ENCODE results near the gene HEATR5A. TPM values are rescaled to one million over a fixed set of nuclear protein-coding genes. Genes with fewer than 3 reads are reported as not detected.

The HEATR5A gene
- polyA plus RNA-seq, 1 donor: 12.6 TPM

DNA sequence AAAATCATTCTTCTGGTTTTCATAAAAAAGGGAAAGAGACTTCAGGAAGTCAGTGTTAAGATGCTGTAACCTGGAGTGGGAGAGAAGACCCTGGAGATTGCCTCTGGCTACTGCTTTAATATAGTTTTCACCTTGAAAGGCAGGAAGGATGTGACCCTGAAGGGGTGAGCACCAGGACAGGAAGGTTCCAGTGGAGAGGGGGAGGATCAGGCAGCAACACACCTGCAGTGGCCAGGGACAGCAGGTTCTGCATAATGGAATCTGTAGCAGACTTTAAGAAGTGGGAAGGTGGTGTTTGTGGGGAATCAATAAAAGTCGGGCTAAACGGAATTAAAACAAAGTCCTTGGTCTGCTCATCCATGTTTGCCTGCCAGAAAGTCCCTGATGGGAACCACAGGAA lies 6.3 kb upstream of the HEATR5A start:
- DNase-seq (ENCODE audit: low read depth): no peak

GRCh38 chr14:31425905-31426304 lies 5.6 kb upstream of the HEATR5A start:
- no peak for DNase-seq (ENCODE audit: low read depth)

DNA sequence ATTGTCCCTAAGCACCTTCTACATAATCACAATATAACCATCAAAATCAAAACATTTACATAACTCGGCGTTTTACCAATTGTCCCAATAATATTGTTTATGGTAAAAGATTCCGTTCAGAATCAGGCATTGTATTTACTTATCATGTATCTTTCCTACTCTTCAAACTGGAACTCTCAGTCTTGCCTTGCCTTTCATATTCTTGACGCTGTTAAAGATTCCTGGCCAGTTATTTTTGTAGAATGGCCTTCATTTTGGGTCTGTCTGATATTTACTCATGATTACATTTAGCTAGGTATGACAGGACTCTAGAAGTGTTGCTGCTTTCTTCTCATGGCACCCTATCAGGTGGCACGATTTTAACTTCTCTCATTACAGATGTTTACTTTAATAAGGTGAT lies 850 bp upstream of the HEATR5A start:
- DNase-seq (ENCODE audit: low read depth): no peak

DNA sequence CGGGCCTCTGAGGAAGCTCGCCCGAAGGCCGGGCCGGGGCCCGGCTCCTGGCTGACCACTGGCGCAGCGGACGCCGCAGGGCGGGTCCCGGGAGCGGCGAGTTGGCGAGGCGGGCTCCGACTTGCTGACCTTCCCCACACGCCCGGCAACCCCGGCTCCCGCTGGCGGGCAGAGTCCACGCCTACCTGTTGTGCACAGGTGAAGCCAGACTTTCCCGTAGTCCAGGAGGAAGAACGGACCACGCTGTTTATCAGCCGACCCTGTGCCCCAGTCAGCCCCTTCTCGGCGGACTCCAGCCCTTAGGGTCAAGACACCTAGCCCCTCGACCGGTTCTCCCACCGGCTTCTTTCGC lies 407 bp downstream of the HEATR5A start:
- DNase-seq (ENCODE audit: low read depth): no peak

DNA sequence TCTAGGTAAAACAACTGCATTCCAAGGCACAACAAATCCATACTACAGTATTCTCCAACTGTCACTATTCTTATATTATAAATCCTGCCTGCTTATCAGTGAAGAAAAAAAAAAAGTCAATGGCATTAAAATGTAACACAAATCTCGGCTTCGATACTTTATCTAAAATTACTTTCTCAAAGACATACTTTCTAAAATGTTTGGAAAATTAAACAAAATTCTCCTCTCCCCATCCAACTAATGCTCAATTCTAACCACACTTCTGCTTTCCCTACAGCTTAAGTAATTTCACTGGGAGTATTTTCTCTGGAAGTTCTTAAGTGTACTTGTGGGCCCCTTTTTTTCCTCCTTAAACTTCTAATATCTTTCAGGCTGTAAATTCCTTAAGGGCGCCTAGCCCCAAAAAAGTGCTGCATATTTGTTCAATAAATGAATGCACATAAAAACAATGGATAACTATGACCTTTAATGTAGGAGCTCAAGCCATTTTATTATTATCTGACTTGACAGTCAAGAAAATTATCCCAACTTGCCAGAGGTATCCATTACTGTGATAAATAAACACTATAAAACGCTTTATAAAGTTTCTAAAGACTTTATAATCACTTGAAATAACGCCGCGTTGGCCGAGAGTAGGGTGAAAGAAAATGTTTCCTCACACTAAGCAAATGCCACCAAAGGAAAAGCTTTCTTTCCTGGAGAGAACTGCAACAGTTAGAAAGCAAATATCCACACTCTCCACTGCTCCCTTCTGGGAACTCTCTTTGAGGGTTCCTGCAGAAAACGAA lies 977 bp downstream of the HEATR5A start:
- DNase-seq (ENCODE audit: low read depth): no peak

GRCh38 chr14:31418440-31418839 lies 1.9 kb downstream of the HEATR5A start:
- no peak for DNase-seq (ENCODE audit: low read depth)

- DNase-seq (ENCODE audit: low read depth): no peak
These were observed 6.0 kb downstream of the HEATR5A start for GRCh38 chr14:31414190-31414833.

GRCh38 chr14:31411218-31411727 lies 9.1 kb downstream of the HEATR5A start:
- DNase-seq (ENCODE audit: low read depth): no peak

DNA sequence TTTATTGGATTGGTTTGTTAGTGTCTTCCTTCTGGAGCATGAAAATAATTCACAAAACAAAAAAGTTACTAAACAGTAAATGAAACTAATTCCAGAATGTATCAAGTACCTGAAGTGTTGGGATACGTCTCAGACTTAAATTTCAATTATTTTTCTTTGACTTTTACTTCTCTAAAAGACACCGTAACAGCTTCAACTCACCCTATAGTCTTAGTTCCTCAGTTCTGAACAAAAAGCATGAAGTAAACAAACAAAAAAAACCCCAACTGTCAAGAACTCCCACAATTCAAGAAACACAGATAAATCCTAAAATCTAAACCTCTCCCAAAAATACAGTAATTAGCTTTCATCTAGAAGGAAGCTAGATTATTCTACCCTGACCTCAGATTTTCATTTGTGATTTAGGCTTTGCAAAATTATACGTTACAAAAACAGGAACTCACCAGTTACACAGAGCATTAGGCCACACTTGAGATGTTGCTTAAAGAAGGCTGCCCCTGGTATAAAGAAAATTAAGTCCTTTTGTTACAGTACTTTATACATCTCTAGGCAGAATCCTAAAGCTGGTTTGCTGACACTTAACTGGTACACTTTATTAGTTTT lies 10.2 kb downstream of the HEATR5A start:
- no peak for DNase-seq (ENCODE audit: low read depth)

- DNase-seq (ENCODE audit: low read depth): no peak
These were observed 11.9 kb downstream of the HEATR5A start for GRCh38 chr14:31408421-31408820.

- no peak for DNase-seq (ENCODE audit: low read depth)
These were observed 14.6 kb downstream of the HEATR5A start for GRCh38 chr14:31405599-31406232.

GRCh38 chr14:31405106-31405505 lies 15.2 kb downstream of the HEATR5A start:
- no peak for DNase-seq (ENCODE audit: low read depth)

- DNase-seq (ENCODE audit: low read depth): no peak
These were observed 16.6 kb downstream of the HEATR5A start for GRCh38 chr14:31403707-31404106.

- DNase-seq (ENCODE audit: low read depth): no peak
These were observed 17.4 kb downstream of the HEATR5A start for GRCh38 chr14:31402764-31403439.

- DNase-seq (ENCODE audit: low read depth): no peak
These were observed 18.9 kb downstream of the HEATR5A start for GRCh38 chr14:31401369-31401932.

- no peak for DNase-seq (ENCODE audit: low read depth)
These were observed 20.2 kb downstream of the HEATR5A start for GRCh38 chr14:31400031-31400638.

GRCh38 chr14:31395572-31396205 lies 24.7 kb downstream of the HEATR5A start:
- no peak for DNase-seq (ENCODE audit: low read depth)

DNA sequence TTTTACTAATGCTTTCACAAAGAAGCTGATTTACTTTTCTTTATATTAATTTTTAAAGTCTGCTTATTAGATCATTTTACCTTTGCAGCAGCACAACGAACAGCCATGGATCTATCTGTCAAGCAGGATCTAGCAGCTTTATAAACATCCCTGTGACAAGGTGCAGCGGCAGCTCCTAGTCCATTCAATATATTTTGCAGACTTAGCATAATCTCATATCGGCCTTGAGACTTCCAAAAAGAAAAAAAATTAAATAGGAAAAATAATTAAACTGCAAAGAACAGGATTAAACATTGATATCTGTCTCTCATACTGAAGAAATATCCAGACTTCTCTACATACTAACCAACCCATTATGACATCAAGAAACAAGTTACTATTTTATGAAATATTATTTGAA lies 25.2 kb downstream of the HEATR5A start:
- DNase-seq (ENCODE audit: low read depth): no peak

DNA sequence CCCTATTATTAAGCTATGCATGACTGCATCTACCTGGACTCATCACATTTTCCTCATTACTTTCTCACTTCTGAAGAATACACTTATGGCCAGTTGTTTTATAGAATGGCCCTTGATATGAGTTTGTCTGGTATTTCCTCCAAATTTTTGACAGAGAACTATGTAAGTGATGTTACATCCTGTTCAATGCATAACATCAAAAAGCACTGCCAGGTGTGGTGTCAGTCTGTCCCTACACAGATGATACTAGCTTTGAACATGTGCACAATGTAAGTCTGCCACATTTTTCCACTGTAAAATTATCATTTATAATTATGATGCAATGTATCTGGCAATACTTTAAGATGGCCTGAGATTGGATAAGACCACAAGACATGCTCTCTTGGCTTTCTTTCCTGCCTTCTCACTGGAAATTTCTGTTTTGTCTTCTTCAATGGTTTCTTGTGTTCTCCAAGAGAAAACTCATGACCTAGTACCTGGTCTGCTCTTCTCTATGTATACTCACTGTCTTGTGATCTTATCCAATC lies 28.3 kb downstream of the HEATR5A start:
- no peak for DNase-seq (ENCODE audit: low read depth)

- no peak for DNase-seq (ENCODE audit: low read depth)
These were observed 28.9 kb downstream of the HEATR5A start for GRCh38 chr14:31391473-31391872.

Data from forelimb muscle (tissue), 1 donor.